Neural cell (in vitro differentiated cells): Measurements from ENCODE around the gene STK17B.

Source experiments
- CTCF ChIP-seq: fragments of 450-650 bp; IDR thresholded peaks from 2 replicates; pipeline ENCODE4 v1.5.1; 2014; ENCODE audit warnings: antibody characterized with exemption, mild to moderate bottlenecking, moderate library complexity; ENCODE audit not compliant: poor library complexity, severe bottlenecking
- EP300 ChIP-seq: fragments of 450-650 bp; conservative IDR thresholded peaks from 2 replicates; pipeline ENCODE4 v1.6.1; 2014; ENCODE audit warnings: antibody characterized with exemption, mild to moderate bottlenecking, moderate library complexity; ENCODE audit not compliant: poor library complexity, severe bottlenecking
- EZH2 ChIP-seq: fragments of 200-600, 300-800 bp; shearing (Covaris generic), sonication (generic); IDR thresholded peaks from 2 replicates; pipeline ENCODE4 v1.6.1; 2014; ENCODE audit warnings: antibody characterized with exemption, low read length, borderline replicate concordance, mild to moderate bottlenecking; ENCODE audit not compliant: insufficient read depth, poor library complexity, severe bottlenecking
- MXI1 ChIP-seq: fragments of 450-650 bp; conservative IDR thresholded peaks from 2 replicates; pipeline ENCODE4 v1.6.1; 2014; ENCODE audit warnings: antibody characterized with exemption, mild to moderate bottlenecking; ENCODE audit not compliant: poor library complexity, severe bottlenecking
- POLR2AphosphoS5 ChIP-seq: IDR thresholded peaks from 2 replicates; pipeline ENCODE4 v1.6.1; 2012
- RAD21 ChIP-seq: fragments of 450-650 bp; conservative IDR thresholded peaks from 2 replicates; pipeline ENCODE4 v1.6.1; 2014; ENCODE audit warnings: antibody characterized with exemption, mild to moderate bottlenecking, moderate library complexity
- REST ChIP-seq: IDR thresholded peaks from 2 replicates; pipeline ENCODE4 v1.6.1; 2012; ENCODE audit warnings: borderline replicate concordance
- SMC3 ChIP-seq: fragments of 450-650 bp; conservative IDR thresholded peaks from 2 replicates; pipeline ENCODE4 v1.6.1; 2014; ENCODE audit warnings: antibody characterized with exemption, mild to moderate bottlenecking, moderate library complexity; ENCODE audit not compliant: poor library complexity
- TAF1 ChIP-seq: IDR thresholded peaks from 2 replicates; pipeline ENCODE4 v1.6.1; 2012; ENCODE audit warnings: low read depth

- TF ChIP-seq MXI1 (no peak), CTCF (no peak), EP300 (no peak), EZH2 (no peak), REST (no peak), RAD21 (no peak), POLR2AphosphoS5 (no peak), SMC3 (no peak), TAF1 (no peak)
Measured at GRCh38 chr2:196219671-196220070, 48.3 kb upstream of the STK17B start.
